ENCODE measurements around the gene LPAR6.
A peak's percentile ranks its signal among the peaks of the same experiment; 100 is the strongest.
"Not testable (repeated sequence)": the region's sequence is repeated elsewhere in the genome, so short reads cannot be mapped to it uniquely, and the experiment has no call there.

The LPAR6 gene

DNA sequence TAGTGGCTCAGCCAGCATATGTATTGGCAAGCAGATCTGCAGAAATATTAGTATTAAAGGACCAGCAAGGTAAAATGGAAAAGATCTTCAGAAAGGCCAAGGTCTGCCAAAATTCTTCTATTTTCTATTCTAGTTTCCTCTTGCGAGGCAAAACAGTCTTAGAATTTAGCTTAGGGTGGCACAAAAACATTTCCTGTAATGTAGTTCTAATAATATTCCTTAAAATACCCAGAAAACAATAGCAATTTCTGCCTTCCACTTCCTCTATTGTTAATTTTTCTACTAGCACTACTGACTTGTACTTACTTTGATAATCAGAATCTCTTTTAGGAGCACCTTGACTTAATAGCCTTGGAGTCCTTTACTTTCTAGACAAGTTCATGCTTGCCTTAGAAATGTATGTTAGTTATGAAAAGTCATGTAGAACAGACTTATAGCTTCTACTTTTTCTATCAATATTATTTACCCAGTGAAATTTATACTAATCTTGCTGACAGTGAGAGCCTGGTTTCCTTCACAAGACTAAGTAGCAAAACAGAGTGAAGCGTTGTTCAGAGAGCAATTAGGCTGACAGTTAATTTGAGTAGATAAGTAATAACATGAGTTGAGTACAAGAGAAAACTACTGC, 23.9 kb upstream of the LPAR6 start:
- H3K27ac ChIP-seq (ENCODE audit: low read length) = peak overlapping the region; percentile 7
- no peaks in the 10 kb centered on the region for H3K36me3 ChIP-seq (ENCODE audit: control insufficient read depth in 1 of 2, insufficient read depth in 2 of 2, low read length in 2 of 2)
- H3K4me1 ChIP-seq (ENCODE audit: control insufficient read depth in 1 of 2, insufficient read depth in 2 of 2, low read length in 2 of 2) = peaks cover 4 to 19% of the 10 kb centered on the region in 2 donors
- no peak overlapping the region for H3K4me3 ChIP-seq (ENCODE audit: low read depth in 1 of 2, low read length in 2 of 2)
- H3K27me3 ChIP-seq (ENCODE audit: low read depth, low read length) = no peaks in the 10 kb centered on the region
- no peaks in the 10 kb centered on the region for H3K9me3 ChIP-seq (ENCODE audit: control insufficient read depth in 1 of 2, low read length in 2 of 2)

- Histone ChIP-seq H3K9me3 (ENCODE audit: control insufficient read depth in 1 of 2, low read length in 2 of 2) (no peaks in the 10 kb centered on the region), H3K4me1 (ENCODE audit: control insufficient read depth in 1 of 2, insufficient read depth in 2 of 2, low read length in 2 of 2) (peaks cover 4 to 23% of the 10 kb centered on the region in 2 donors), H3K27ac (ENCODE audit: low read length) (no peak overlapping the region)
Measured at GRCh38 chr13:48434200-48434599, 21.3 kb upstream of the LPAR6 start.

GRCh38 chr13:48431987-48432615, 19.2 kb upstream of the LPAR6 start:
- H3K9me3 ChIP-seq (ENCODE audit: control insufficient read depth in 1 of 2, low read length in 2 of 2) = no peaks in the 10 kb centered on the region
- no peak overlapping the region for H3K27ac ChIP-seq (ENCODE audit: low read length)
- no peak overlapping the region for H3K4me3 ChIP-seq (ENCODE audit: low read depth in 1 of 2, low read length in 2 of 2)
- H3K36me3 ChIP-seq (ENCODE audit: control insufficient read depth in 1 of 2, insufficient read depth in 2 of 2, low read length in 2 of 2) = no peaks in the 10 kb centered on the region
- H3K4me1 ChIP-seq (ENCODE audit: control insufficient read depth in 1 of 2, insufficient read depth in 2 of 2, low read length in 2 of 2) = peaks cover 4 to 17% of the 10 kb centered on the region in 2 donors
- no peaks in the 10 kb centered on the region for H3K27me3 ChIP-seq (ENCODE audit: low read depth, low read length)

More at GRCh38 chr13:48434200-48434599, 21.3 kb upstream of the LPAR6 start:
- H3K36me3 ChIP-seq (ENCODE audit: control insufficient read depth in 1 of 2, insufficient read depth in 2 of 2, low read length in 2 of 2) = no peaks in the 10 kb centered on the region
- no peaks in the 10 kb centered on the region for H3K27me3 ChIP-seq (ENCODE audit: low read depth, low read length)
- H3K4me3 ChIP-seq (ENCODE audit: low read depth in 1 of 2, low read length in 2 of 2) = no peak overlapping the region

GRCh38 chr13:48431431-48431830, 18.5 kb upstream of the LPAR6 start:
- H3K4me1 ChIP-seq (ENCODE audit: control insufficient read depth in 1 of 2, insufficient read depth in 2 of 2, low read length in 2 of 2) = peaks cover 0 to 17% of the 10 kb centered on the region in 2 donors
- H3K4me3 ChIP-seq (ENCODE audit: low read depth in 1 of 2, low read length in 2 of 2) = no peak overlapping the region
- no peaks in the 10 kb centered on the region for H3K9me3 ChIP-seq (ENCODE audit: control insufficient read depth in 1 of 2, low read length in 2 of 2)
- H3K36me3 ChIP-seq (ENCODE audit: control insufficient read depth in 1 of 2, insufficient read depth in 2 of 2, low read length in 2 of 2) = no peaks in the 10 kb centered on the region
- no peaks in the 10 kb centered on the region for H3K27me3 ChIP-seq (ENCODE audit: low read depth, low read length)
- no peak overlapping the region for H3K27ac ChIP-seq (ENCODE audit: low read length)

DNA sequence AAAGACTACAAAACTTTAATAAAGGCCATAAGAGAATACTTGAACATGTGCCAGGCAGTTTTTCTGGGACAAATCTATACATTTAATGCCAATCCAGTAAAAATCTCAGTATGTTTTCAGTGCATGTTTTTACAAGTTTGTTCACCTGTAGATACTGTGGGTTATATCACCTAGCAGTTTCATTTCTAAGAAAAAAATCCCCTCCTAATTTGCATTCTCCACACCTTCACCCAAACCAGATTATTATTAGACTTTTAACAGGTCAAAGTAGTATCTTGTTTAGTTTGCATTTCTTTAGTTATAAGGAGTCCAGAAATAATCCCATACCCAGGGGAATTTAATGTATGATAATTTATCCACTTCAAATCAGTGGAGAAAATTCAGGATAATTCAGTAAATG, 17.0 kb upstream of the LPAR6 start:
- Histone ChIP-seq H3K27ac (ENCODE audit: low read length) (no peak overlapping the region), H3K9me3 (ENCODE audit: control insufficient read depth in 1 of 2, low read length in 2 of 2) (no peaks in the 10 kb centered on the region), H3K27me3 (ENCODE audit: low read depth, low read length) (no peaks in the 10 kb centered on the region)

GRCh38 chr13:48429036-48429435, 16.1 kb upstream of the LPAR6 start:
- Histone ChIP-seq H3K27ac (ENCODE audit: low read length) (no peak overlapping the region), H3K9me3 (ENCODE audit: control insufficient read depth in 1 of 2, low read length in 2 of 2) (no peaks in the 10 kb centered on the region)

More for the DNA sequence above, 17.0 kb upstream of the LPAR6 start:
- Histone ChIP-seq H3K4me3 (ENCODE audit: low read depth in 1 of 2, low read length in 2 of 2) (no peak overlapping the region), H3K36me3 (ENCODE audit: control insufficient read depth in 1 of 2, insufficient read depth in 2 of 2, low read length in 2 of 2) (no peaks in the 10 kb centered on the region), H3K4me1 (ENCODE audit: control insufficient read depth in 1 of 2, insufficient read depth in 2 of 2, low read length in 2 of 2) (peaks cover 0 to 13% of the 10 kb centered on the region in 2 donors)

GRCh38 chr13:48426755-48427298, 13.9 kb upstream of the LPAR6 start:
- not testable (repeated sequence) for H3K27ac ChIP-seq (ENCODE audit: low read length); H3K27me3 ChIP-seq (ENCODE audit: low read depth, low read length); H3K9me3 ChIP-seq (ENCODE audit: control insufficient read depth in 1 of 2, low read length in 2 of 2); H3K4me1 ChIP-seq (ENCODE audit: control insufficient read depth in 1 of 2, insufficient read depth in 2 of 2, low read length in 2 of 2); H3K4me3 ChIP-seq (ENCODE audit: low read depth in 1 of 2, low read length in 2 of 2); H3K36me3 ChIP-seq (ENCODE audit: control insufficient read depth in 1 of 2, insufficient read depth in 2 of 2, low read length in 2 of 2)

More at GRCh38 chr13:48429036-48429435, 16.1 kb upstream of the LPAR6 start:
- Histone ChIP-seq H3K36me3 (ENCODE audit: control insufficient read depth in 1 of 2, insufficient read depth in 2 of 2, low read length in 2 of 2) (no peaks in the 10 kb centered on the region), H3K4me1 (ENCODE audit: control insufficient read depth in 1 of 2, insufficient read depth in 2 of 2, low read length in 2 of 2) (peaks cover 0 to 10% of the 10 kb centered on the region in 2 donors), H3K4me3 (ENCODE audit: low read depth in 1 of 2, low read length in 2 of 2) (no peak overlapping the region), H3K27me3 (ENCODE audit: low read depth, low read length) (no peaks in the 10 kb centered on the region)

DNA sequence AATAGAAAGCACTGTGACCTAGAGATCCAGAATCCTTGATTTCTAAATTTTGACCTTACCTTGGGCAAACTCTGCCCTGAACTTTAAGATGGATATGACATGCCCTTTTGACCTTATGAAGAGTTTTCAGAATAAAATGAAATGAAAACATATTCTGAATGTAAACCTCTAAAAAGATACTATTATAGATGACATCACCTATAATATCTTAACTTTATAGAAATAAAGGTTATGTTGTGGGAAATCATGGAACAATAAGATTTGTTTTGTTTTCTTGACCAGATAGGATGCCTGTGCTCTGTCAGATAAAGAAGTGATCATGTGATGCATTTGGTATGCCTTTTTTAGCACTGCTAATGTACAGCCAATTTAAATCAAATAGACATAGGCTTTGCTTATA, 13.1 kb upstream of the LPAR6 start:
- no peak overlapping the region for H3K27ac ChIP-seq (ENCODE audit: low read length)
- H3K27me3 ChIP-seq (ENCODE audit: low read depth, low read length) = no peaks in the 10 kb centered on the region
- H3K4me3 ChIP-seq (ENCODE audit: low read depth in 1 of 2, low read length in 2 of 2) = no peak overlapping the region
- H3K9me3 ChIP-seq (ENCODE audit: control insufficient read depth in 1 of 2, low read length in 2 of 2) = no peaks in the 10 kb centered on the region
- H3K4me1 ChIP-seq (ENCODE audit: control insufficient read depth in 1 of 2, insufficient read depth in 2 of 2, low read length in 2 of 2) = no peaks in the 10 kb centered on the region
- no peaks in the 10 kb centered on the region for H3K36me3 ChIP-seq (ENCODE audit: control insufficient read depth in 1 of 2, insufficient read depth in 2 of 2, low read length in 2 of 2)

DNA sequence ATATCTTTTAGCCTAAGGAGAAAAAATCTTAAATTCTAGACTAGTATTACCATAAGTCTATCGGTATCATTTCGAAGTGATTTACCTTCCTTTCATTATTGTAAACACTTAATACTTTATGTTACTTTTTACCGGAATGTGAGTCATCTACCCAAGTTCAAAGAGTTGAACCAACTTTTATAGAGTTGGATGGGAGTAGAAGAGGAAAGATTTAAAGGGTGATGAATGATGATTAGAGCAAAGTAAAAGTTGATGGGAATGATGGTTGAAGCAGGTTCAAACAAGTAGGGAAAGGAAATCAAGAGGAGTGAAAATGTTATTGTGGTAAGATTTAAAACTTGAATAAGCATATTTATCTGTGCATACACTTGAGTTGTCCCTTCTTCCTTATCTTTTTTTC, 11.3 kb upstream of the LPAR6 start:
- no peaks in the 10 kb centered on the region for H3K27me3 ChIP-seq (ENCODE audit: low read depth, low read length)
- no peaks in the 10 kb centered on the region for H3K4me1 ChIP-seq (ENCODE audit: control insufficient read depth in 1 of 2, insufficient read depth in 2 of 2, low read length in 2 of 2)
- H3K36me3 ChIP-seq (ENCODE audit: control insufficient read depth in 1 of 2, insufficient read depth in 2 of 2, low read length in 2 of 2) = no peaks in the 10 kb centered on the region
- no peaks in the 10 kb centered on the region for H3K9me3 ChIP-seq (ENCODE audit: control insufficient read depth in 1 of 2, low read length in 2 of 2)
- H3K27ac ChIP-seq (ENCODE audit: low read length) = no peak overlapping the region
- H3K4me3 ChIP-seq (ENCODE audit: low read depth in 1 of 2, low read length in 2 of 2) = no peak overlapping the region

DNA sequence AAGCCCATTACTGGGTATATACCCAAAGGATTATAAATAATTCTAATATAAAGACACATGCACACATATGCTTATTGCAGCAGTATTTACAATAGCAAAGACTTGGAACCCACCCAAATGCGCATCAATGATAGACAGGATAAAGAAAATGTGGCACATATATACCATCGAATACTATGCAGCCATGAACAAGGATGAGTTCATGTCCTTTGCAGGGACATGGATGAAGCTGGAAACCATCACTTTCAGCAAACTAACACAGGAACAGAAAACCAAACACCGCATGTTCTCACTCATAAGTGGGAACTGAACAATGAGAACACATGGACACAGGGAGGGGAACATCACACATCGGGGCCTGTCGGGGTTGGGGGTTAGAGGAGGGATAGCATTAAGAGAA, 9.1 kb upstream of the LPAR6 start:
- H3K4me3 ChIP-seq (ENCODE audit: low read depth in 1 of 2, low read length in 2 of 2); H3K4me1 ChIP-seq (ENCODE audit: control insufficient read depth in 1 of 2, insufficient read depth in 2 of 2, low read length in 2 of 2); H3K9me3 ChIP-seq (ENCODE audit: control insufficient read depth in 1 of 2, low read length in 2 of 2); H3K27ac ChIP-seq (ENCODE audit: low read length); H3K27me3 ChIP-seq (ENCODE audit: low read depth, low read length); H3K36me3 ChIP-seq (ENCODE audit: control insufficient read depth in 1 of 2, insufficient read depth in 2 of 2, low read length in 2 of 2): not testable (repeated sequence)

- Histone ChIP-seq H3K36me3 (ENCODE audit: control insufficient read depth in 1 of 2, insufficient read depth in 2 of 2, low read length in 2 of 2) (peaks cover 0 to 9% of the 10 kb centered on the region in 2 donors), H3K4me3 (ENCODE audit: low read depth in 1 of 2, low read length in 2 of 2) (no peak overlapping the region), H3K27ac (ENCODE audit: low read length) (no peak overlapping the region), H3K27me3 (ENCODE audit: low read depth, low read length) (no peaks in the 10 kb centered on the region), H3K4me1 (ENCODE audit: control insufficient read depth in 1 of 2, insufficient read depth in 2 of 2, low read length in 2 of 2) (no peaks in the 10 kb centered on the region), H3K9me3 (ENCODE audit: control insufficient read depth in 1 of 2, low read length in 2 of 2) (no peaks in the 10 kb centered on the region)
Measured at GRCh38 chr13:48415516-48415915, 2.6 kb upstream of the LPAR6 start.
